ENCODE measurements around the gene IGF2. TPM values are rescaled to one million over a fixed set of nuclear protein-coding genes. Genes with fewer than 3 reads are reported as not detected.

IGF2 gene
- total and polyA plus RNA-seq, 10 of the 15 experiments (the other 5 are each of a cell fraction or from before 2014, with no cell fraction given), result 0.41 TPM; not detected in 9

- Histone ChIP-seq H3K9me3 (replicated peaks; ENCODE audit: control insufficient read depth, insufficient read depth, low read length) (no peaks in the 10 kb centered on the region; the same call in 1 of the 3 replicates), H2AFZ (ENCODE audit: control insufficient read depth, low read depth, low read length) (no peak overlapping the region), H3K79me2 (ENCODE audit: control insufficient read depth, insufficient read depth, low read length) (no peaks in the 10 kb centered on the region), H3K9ac (ENCODE audit: control insufficient read depth, insufficient read depth, low read length) (no peak overlapping the region), H4K20me1 (ENCODE audit: control insufficient read depth, insufficient read depth) (no peaks in the 10 kb centered on the region; the same call in 1 of the 2 replicates), H3K4me1 (ENCODE audit: control insufficient read depth, insufficient read depth, low read length) (no peaks in the 10 kb centered on the region), H3K27ac (ENCODE audit: control insufficient read depth, insufficient read depth) (no peak overlapping the region), H3K4me2 (ENCODE audit: control insufficient read depth, insufficient read depth) (no peak overlapping the region), H3K4me3 (no peak overlapping the region), H3K27me3 (replicated peaks in 1 of 2; ENCODE audit: control insufficient read depth in 2 of 2, insufficient read depth in 2 of 2, low read length in 1 of 2) (no peaks in the 10 kb centered on the region; a peak in 1 of 4 replicates), H3K36me3 (ENCODE audit: control insufficient read depth in 2 of 2, insufficient read depth in 2 of 2, low read length in 1 of 2) (no peaks in the 10 kb centered on the region)
- no TSS peak for BruUV-seq (replicated peaks)
- intact Hi-C loops (cut with micrococcal nuclease; ENCODE audit: unreplicated experiment), result no loop called here
- WGBS (ENCODE audit: insufficient coverage, insufficient replicate concordance, low lambda C conversion rate, missing lambda C conversion rate), result 40% methylated on average over 14 of the region's 14 CpGs
- in situ Hi-C loops (cut with MboI), result no loop called here
- ChIA-PET CTCF (interaction anchor here (1.7 kb wide), 1 partner anchor 9 kb away, joined by 4 read pairs; no protein-coding TSS in a partner anchor), SMC1A (ENCODE audit: uncharacterized antibody, unreplicated experiment) (no interaction called here), POLR2A (no interaction called here), RAD21 (ENCODE audit: unreplicated experiment) (no interaction called here)
- FAIRE-seq (no peak), ATAC-seq (no peak), DNase-seq (ENCODE audit: low read depth, low spot score) (no peak)
- TF ChIP-seq ZBTB40 (IDR thresholded peaks at IDR 0.05; ENCODE audit: borderline replicate concordance), result peak; percentile 29; the same call in 1 of the 2 replicates
- TF ChIP-seq SRF (IDR thresholded peaks at IDR 0.05; ENCODE audit: low read depth in 2 of 2, low read length in 2 of 2), result no peak
- TF ChIP-seq NBN (IDR thresholded peaks at IDR 0.05), result no peak
Observed at GRCh38 chr11:2088284-2088683, 50.9 kb downstream of the IGF2 start.

All from GM12878 (cell line).